Endothelial cell of umbilical vein (primary cell): ENCODE results near the gene SLC41A3. TPM values are rescaled to one million over a fixed set of nuclear protein-coding genes. Genes with fewer than 3 reads are reported as not detected.
A peak's percentile ranks its signal among the peaks of the same experiment; 100 is the strongest.
"Not testable (repeated sequence)": the region's sequence is repeated elsewhere in the genome, so short reads cannot be mapped to it uniquely, and the experiment has no call there.

Experiments used
- BruUV-seq: library from RNA; stranded (reverse); fragments of 400-500 nt; replicated peaks from 2 replicates; lab custom pipeline; 2021; lab: Mats Ljungman, UMichigan
- CTCF ChIA-PET: fragments of 300-600, 350-600 bp; sonication (Branson Sonifier 250); formaldehyde crosslinking; loops from one replicate; lab custom pipeline; 2021; ENCODE audit warnings: antibody characterized with exemption, inconsistent platforms; lab: Charles Lee
- POLR2A ChIA-PET: fragments of 300-600, 350-600 bp; sonication (Branson Sonifier 250); formaldehyde crosslinking; loops from one replicate; lab custom pipeline; 2021; ENCODE audit warnings: antibody characterized with exemption, inconsistent platforms; lab: Charles Lee
- DNase-seq: peaks from one replicate; pipeline ENCODE4 v3.0.0-alpha.2; 2011; ENCODE audit warnings: low read depth, low spot score
- FAIRE-seq: peaks from 2 replicates; lab custom pipeline; 2011; peaks lifted over from hg19 to GRCh38; lab: Jason Lieb, UNC
- H2AFZ ChIP-seq: 2 replicates; pipeline ENCODE4 v1.6.0; 2012; ENCODE audit warnings: low read depth, low read length, control low read depth, inconsistent platforms
- H3K27ac ChIP-seq: 2 replicates; pipeline ENCODE4 v1.5.1; 2011; ENCODE audit warnings: low read depth, mild to moderate bottlenecking, control low read depth, low read length, moderate library complexity; ENCODE audit not compliant: insufficient read depth
- H3K27me3 ChIP-seq, 2 experiments: 2 replicates each; pipeline versions ENCODE4 v1.6.0 to v1.6.1; 2011; ENCODE audit warnings: low read length in 2 of 2, mixed read lengths in 1 of 2; ENCODE audit not compliant: control insufficient read depth in 2 of 2, insufficient read depth in 2 of 2
- H3K36me3 ChIP-seq, 2 experiments: 2 replicates in 1 of 2; 3 replicates in 1 of 2; pipeline ENCODE4 v1.5.1; 2011; ENCODE audit warnings: low read length in 2 of 2, mild to moderate bottlenecking in 1 of 2, moderate library complexity in 1 of 2; ENCODE audit not compliant: control insufficient read depth in 2 of 2, insufficient read depth in 2 of 2; ENCODE audit errors: extremely low read depth in 1 of 2
- H3K4me1 ChIP-seq: 3 replicates; pipeline ENCODE4 v1.5.1; 2011; ENCODE audit warnings: mild to moderate bottlenecking, low read length; ENCODE audit not compliant: control insufficient read depth, insufficient read depth; ENCODE audit errors: extremely low read depth
- H3K4me2 ChIP-seq: 2 replicates; pipeline ENCODE4 v1.6.1; 2011; ENCODE audit warnings: low read length, control low read depth, mixed read lengths; ENCODE audit not compliant: insufficient read depth
- H3K4me3 ChIP-seq, 3 experiments: fragments of 200-600 bp in 1 of 3; sonication (generic), shearing (Covaris generic) in 1 of 3; replicated peaks in 1 of 3; 2 replicates each; pipeline ENCODE4 v1.5.1; 2011 to 2016; ENCODE audit warnings: control low read depth in 3 of 3, low read length in 3 of 3, mild to moderate bottlenecking in 2 of 3, inconsistent platforms in 1 of 3, low read depth in 1 of 3, moderate library complexity in 1 of 3; ENCODE audit not compliant: insufficient read depth in 1 of 3
- H3K79me2 ChIP-seq: 2 replicates; pipeline ENCODE4 v1.6.0; 2012; ENCODE audit warnings: low read length, inconsistent platforms; ENCODE audit not compliant: control insufficient read depth, insufficient read depth
- H3K9ac ChIP-seq: replicated peaks from 2 replicates; pipeline ENCODE3; 2011; ENCODE audit warnings: low read length, control low read depth; ENCODE audit not compliant: insufficient read depth; ENCODE audit errors: extremely low read depth
- H3K9me1 ChIP-seq: replicated peaks from 3 replicates; pipeline ENCODE4 v1.6.0; 2011; ENCODE audit warnings: mild to moderate bottlenecking, low read length; ENCODE audit not compliant: control insufficient read depth, insufficient read depth; ENCODE audit errors: extremely low read depth
- H3K9me3 ChIP-seq: replicated peaks from 2 replicates; pipeline ENCODE4 v1.5.1; 2012; ENCODE audit warnings: low read length, inconsistent platforms; ENCODE audit not compliant: control insufficient read depth, insufficient read depth
- H4K20me1 ChIP-seq: replicated peaks from 2 replicates; pipeline ENCODE3; 2011; ENCODE audit warnings: mild to moderate bottlenecking, low read length; ENCODE audit not compliant: control insufficient read depth, insufficient read depth; ENCODE audit errors: extremely low read depth
- dilution Hi-C: fragments of 300-500 bp; cut with MboI; formaldehyde crosslinking; loops from one replicate; pipeline ENCODE4 v1.15.0; 2019; ENCODE audit warnings: low sequenced_read_pairs; ENCODE audit not compliant: extremely low pct_ligation_motif_present
- intact Hi-C: fragments of 100-400 bp; cut with micrococcal nuclease; formaldehyde crosslinking; loops from one replicate; pipeline ENCODE4 v1.10.0; 2022
- polyA plus RNA-seq, 4 experiments: library from polyadenylated mRNA; depleted of rRNA in 3 of 4; stranded (reverse) in 3 of 4; unstranded in 1 of 4; fragments of >200 nt; gene quantifications; 2 replicates each; pipeline versions ENCODE4 v1.2.1 to v1.2.3, GENCODE V29; 2011 to 2012; ENCODE audit warnings: missing spikeins in 1 of 4
- total RNA-seq: library from RNA; stranded (reverse); gene quantifications from 2 replicates; pipeline ENCODE4 v1.2.3, GENCODE V29; 2021
- TF ChIP-seq, protein P1 (sequence below), 2 donors: IDR thresholded peaks; 1 replicate in 1 of 2; 2 replicates in 1 of 2; pipeline ENCODE4 v1.5.1; 2011; ENCODE audit warnings: low read length in 2 of 2, mild to moderate bottlenecking in 2 of 2, moderate library complexity in 2 of 2, control low read depth in 1 of 2, inconsistent platforms in 1 of 2, low read depth in 1 of 2; ENCODE audit not compliant: insufficient read depth in 1 of 2; ENCODE audit errors: extremely low read depth in 1 of 2

The SLC41A3 gene
- total and polyA plus RNA-seq, 2 donors (not counting 3 experiments of a cell fraction or from before 2014, with no cell fraction given): 52.5 to 118 TPM

DNA sequence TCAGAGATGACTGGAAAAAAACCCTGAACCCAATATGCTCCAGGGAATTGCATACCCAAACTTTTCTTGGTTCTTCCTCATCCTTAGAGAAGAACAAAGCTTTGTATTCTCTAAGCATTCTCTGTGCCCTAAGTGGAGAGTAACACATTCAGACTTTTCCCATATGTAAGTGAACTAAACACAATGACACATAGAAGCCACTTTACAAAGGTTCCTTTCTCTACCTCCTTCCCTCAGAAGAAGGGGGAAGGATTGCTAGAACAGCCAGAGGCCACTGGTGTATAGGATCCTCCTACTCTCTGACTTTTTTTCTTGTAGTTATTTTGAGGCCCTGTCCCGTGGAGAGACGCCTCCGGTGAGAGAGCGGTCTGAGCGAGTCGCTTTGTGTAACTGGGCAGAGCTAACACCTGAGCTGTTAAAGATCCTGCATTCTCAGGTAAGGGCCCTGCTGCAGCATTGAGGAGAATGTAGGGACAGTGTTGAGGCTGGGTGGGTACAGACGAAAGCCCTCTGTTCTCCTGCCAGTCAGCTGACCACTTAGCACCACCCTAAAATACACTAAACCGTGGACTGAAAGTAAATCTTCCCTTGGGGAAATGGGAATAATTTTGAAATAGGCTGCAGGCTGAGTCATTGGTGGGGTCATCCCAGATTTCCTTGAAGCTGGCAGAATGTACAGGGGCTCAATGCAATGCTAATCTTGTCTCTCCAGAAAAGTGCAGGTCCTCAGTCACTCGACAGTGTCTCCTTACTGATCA is 108.5 kb downstream of the SLC41A3 start:
- DNase-seq, H3K9me1 ChIP-seq, H3K79me2 ChIP-seq, H3K4me3 ChIP-seq, H3K4me1 ChIP-seq, H3K27ac ChIP-seq, H3K9ac ChIP-seq, H3K4me2 ChIP-seq, POLR2A ChIA-PET, CTCF ChIA-PET, H3K36me3 ChIP-seq, BruUV-seq, intact Hi-C loops, H3K9me3 ChIP-seq, H4K20me1 ChIP-seq, H2AFZ ChIP-seq, FAIRE-seq, dilution Hi-C loops: not testable (repeated sequence)
- H3K27me3 ChIP-seq: peaks cover 16% of the 10 kb centered on the region in 2 experiments

DNA sequence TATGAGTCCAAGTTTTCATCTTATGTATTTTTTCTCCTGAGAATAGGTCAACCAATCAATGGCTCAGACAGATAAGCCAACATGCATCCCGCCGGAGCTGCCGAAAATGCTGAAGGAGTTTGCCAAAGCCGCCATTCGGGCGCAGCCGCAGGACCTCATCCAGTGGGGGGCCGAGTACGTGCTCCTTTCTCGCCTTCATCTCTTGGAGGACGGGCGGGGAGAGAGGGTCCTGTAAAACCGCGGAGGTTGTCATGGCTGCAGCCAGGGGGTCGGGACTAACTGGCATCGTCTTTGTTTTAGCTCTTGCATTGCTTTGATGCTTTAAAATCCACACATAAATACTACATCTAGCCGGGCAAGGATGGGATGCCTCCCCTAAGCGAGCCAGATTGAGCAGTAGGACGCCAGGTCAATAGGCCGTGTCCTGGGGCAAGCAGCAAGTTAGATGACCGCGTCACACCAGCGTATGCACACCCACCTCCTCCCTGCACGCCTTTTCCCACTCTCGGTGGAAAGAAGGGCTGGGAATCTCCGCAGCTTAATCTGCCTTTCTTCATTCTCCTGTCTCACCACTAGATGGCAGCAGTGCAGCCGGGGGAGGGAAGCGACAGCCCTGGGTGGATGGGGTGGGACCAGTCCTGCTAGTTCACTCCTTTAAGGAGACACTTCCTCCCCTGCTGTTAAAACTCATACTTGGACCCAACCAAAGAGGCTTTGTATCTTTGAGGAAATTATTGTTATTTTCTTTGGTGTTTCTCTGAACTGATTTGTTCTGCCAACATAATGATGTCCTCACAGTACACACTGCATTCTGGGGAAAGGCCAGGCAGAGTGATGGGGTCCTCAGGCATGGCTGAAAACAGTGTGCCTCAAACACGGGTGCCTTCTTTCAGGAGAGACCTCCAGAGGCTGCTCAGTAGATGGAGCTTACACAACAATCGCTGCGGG is 111.7 kb downstream of the SLC41A3 start:
- H3K79me2 ChIP-seq, H3K4me2 ChIP-seq, H3K9me3 ChIP-seq, H4K20me1 ChIP-seq, BruUV-seq, H3K4me3 ChIP-seq, H3K4me1 ChIP-seq, H3K9me1 ChIP-seq, POLR2A ChIA-PET, H3K9ac ChIP-seq, H3K36me3 ChIP-seq, H2AFZ ChIP-seq, H3K27ac ChIP-seq, dilution Hi-C loops: not testable (repeated sequence)
- FAIRE-seq (peak; percentile 99), DNase-seq (peak; percentile 20)
- peaks cover 22 to 28% of the 10 kb centered on the region in 2 experiments for H3K27me3 ChIP-seq
- TF ChIP-seq, protein P1, sequence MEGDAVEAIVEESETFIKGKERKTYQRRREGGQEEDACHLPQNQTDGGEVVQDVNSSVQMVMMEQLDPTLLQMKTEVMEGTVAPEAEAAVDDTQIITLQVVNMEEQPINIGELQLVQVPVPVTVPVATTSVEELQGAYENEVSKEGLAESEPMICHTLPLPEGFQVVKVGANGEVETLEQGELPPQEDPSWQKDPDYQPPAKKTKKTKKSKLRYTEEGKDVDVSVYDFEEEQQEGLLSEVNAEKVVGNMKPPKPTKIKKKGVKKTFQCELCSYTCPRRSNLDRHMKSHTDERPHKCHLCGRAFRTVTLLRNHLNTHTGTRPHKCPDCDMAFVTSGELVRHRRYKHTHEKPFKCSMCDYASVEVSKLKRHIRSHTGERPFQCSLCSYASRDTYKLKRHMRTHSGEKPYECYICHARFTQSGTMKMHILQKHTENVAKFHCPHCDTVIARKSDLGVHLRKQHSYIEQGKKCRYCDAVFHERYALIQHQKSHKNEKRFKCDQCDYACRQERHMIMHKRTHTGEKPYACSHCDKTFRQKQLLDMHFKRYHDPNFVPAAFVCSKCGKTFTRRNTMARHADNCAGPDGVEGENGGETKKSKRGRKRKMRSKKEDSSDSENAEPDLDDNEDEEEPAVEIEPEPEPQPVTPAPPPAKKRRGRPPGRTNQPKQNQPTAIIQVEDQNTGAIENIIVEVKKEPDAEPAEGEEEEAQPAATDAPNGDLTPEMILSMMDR (IDR thresholded peaks at IDR 0.05; ENCODE audit: extremely low read depth in 1 of 2, insufficient read depth in 1 of 2, low read depth in 1 of 2, low read length in 2 of 2): peak; percentile 44 to 60
- CTCF ChIA-PET: interaction anchor here (0.6 to 2.3 kb wide), 6 partner anchors 15 to 226 kb away, joined by 3 to 23 read pairs (median 3); no protein-coding TSS in a partner anchor
- intact Hi-C loops: loop anchor here (5.0 kb wide), 2 partner anchors 160 to 225 kb away; no protein-coding TSS in a partner anchor

- H3K4me3 ChIP-seq, BruUV-seq, POLR2A ChIA-PET, DNase-seq, CTCF ChIA-PET, H4K20me1 ChIP-seq, H3K9ac ChIP-seq, H3K9me1 ChIP-seq, H3K79me2 ChIP-seq, H3K9me3 ChIP-seq, H3K4me2 ChIP-seq, intact Hi-C loops, H2AFZ ChIP-seq, H3K27ac ChIP-seq, H3K36me3 ChIP-seq, H3K4me1 ChIP-seq, dilution Hi-C loops: not testable (repeated sequence)
- FAIRE-seq: peak; percentile 78
- peaks cover 22 to 35% of the 10 kb centered on the region in 2 experiments for H3K27me3 ChIP-seq
These were observed 115.0 kb downstream of the SLC41A3 start, which contains the start of gene ROPN1B for GRCh38 chr3:125968701-125969592. Gene ROPN1B, plus strand, starts transcription at chr3:125969178. Its CDS starts 2,877 bp downstream, at chr3:125972055.
